GM19328 (cell line): Measurements from ENCODE around the gene PREX1.

Source experiments
- ATAC-seq: cut with Tn5 transposase; IDR thresholded peaks from one replicate; pipeline ENCODE4 v1.9.1; 2021; ENCODE audit warnings: mild to moderate bottlenecking, moderate library complexity; ENCODE audit not compliant: unreplicated experiment

Gene PREX1

DNA sequence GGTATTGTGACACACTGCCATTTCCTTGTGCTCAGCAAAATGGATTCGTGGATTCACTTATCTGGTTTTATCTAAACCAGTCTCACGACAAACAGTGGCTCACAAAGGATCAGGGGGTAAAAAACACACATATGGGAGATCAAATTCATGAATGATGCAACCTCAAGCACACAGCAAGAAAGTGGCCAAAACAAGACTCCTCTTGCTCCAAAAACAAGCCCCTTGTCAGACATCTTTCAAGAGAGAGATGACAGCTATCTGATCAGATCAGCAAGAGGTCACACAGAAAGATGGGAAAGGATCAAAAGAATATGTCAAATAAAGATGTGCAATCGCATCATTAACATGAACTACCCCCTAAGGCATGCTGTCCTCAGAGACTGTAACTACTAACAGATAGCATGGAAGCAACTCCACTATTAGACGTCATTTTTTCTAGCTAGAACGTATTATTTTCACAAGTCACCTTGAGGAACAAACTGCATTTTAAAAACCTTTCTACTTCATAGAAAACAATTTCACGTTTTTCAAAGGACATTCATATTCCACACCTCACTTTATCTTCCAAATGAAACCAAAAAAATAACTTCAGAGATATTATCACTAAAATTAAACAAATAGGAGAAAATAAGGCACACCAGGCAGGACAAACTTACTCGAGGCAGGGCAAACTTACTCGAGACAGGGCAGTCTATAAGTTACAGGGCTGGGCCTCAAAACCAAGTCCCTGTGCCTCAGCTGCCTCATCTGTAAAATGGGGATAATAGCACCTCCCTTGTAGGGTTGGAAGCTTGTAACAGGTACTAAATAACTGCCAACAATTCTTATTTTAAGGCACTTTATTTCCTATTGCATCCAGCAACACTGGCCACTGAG lies 122.3 kb downstream of the PREX1 start:
- no peak for ATAC-seq

DNA sequence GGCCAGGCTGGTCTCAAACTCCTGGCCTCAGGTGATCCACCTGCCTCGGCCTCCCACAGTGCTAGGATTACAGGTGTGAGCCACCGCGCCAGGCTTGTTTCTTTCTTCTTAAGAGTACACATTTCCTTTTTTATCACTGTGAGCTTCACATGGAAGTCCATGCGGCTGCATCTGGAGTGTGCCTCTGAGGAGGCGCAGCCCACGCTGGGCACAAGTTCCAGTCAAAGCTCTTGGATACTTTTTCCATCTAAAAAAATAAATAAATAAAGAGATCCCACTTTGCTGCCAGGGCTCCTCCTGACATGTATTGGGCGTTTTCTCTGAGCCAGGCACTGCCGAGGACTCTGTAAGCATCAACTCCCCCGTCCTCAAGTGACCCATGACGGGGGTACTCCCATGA lies 123.0 kb downstream of the PREX1 start:
- no peak for ATAC-seq

DNA sequence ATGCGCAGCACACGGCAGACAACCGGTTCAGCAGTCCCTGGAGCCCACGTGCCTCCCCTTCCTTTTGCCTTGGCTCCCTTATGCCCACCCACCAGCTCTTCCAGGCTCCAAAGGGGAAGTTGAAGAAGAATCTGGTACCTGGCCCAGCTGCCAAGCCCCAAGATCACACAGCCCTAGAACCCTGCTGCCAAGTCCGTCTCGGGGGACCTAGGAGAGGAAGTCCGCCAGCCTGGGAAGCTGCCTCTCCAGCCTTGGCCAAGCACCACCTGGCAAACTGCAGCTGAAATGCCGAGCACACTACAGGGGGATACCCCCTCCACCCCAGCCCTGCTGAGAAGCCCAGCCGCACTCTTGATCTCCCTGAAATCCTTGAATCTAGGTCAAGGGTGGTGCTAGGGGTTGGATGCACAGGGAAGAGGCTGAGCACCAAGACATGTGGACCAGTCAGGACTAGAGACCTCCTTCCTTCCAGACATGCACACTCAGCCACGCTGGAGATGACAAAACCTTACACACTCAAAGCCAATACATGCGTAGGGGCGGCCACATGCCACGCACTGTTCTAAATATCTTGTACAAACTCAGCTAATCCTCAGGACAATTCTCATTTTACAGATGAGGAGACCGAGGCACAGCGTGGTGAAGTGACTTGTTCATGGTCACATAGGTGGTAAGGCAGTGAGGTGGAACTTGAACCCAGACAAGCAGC lies 124.1 kb downstream of the PREX1 start:
- ATAC-seq, result no peak

DNA sequence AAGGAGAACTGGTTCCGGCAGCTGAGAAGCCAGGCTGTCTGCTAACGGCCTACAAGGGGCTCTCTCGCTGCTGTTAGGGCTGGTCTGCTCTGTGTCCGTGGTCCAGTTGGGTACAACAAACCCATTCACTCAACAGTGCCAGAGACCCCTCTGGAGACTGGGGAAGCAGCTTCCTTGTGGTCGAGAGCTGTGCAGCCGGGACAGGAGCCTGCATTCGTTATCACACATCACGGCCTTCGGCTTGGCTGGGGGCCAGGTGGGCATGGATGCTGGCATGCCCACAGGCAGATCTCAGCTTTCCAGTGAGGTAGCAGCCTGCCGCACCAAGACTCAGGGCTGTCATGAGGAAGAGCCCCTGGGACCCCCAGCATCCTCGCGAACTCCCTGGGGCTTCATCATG lies 124.7 kb downstream of the PREX1 start:
- ATAC-seq, result no peak

DNA sequence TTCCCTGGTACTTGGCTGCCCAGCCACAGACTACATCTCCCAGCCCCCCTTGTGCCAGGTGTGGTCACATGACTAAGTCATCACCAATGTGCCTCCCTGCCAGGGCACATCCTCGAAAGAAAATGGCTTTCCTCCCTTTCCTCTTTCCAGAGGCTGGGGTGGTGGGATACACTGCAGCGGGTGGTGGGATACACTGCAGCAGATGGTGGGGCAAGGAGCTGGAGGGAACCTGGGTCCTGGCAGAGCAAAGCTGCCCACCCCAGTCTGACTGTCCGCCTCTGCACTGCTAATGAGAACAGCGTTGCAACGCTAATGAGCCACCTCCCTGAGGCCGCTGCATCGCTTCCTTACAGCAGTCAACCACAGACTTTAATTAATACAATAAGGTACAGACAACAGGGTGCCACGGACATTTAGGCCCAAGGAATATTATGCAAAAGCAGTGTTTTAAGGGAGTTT lies 125.3 kb downstream of the PREX1 start:
- no peak for ATAC-seq

DNA sequence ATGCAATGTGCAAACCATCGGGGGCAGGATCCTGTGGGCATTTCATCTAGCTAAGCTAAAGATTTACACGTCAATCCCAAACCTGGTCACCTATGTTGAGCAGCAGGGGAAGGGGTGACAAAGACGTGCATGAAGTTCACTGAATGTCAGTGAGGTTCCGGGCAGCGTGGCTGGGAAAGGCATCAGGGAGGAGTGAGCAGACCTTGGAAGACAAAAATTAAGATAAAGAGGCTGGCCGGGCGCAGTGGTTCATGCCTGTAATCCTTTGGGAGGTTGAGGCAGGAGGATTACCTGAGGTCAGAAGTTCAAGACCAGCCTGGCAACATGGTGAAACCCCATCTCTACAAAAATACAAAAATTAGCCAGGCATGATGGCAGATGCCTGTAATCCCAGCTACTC lies 126.1 kb downstream of the PREX1 start:
- ATAC-seq, result no peak

DNA sequence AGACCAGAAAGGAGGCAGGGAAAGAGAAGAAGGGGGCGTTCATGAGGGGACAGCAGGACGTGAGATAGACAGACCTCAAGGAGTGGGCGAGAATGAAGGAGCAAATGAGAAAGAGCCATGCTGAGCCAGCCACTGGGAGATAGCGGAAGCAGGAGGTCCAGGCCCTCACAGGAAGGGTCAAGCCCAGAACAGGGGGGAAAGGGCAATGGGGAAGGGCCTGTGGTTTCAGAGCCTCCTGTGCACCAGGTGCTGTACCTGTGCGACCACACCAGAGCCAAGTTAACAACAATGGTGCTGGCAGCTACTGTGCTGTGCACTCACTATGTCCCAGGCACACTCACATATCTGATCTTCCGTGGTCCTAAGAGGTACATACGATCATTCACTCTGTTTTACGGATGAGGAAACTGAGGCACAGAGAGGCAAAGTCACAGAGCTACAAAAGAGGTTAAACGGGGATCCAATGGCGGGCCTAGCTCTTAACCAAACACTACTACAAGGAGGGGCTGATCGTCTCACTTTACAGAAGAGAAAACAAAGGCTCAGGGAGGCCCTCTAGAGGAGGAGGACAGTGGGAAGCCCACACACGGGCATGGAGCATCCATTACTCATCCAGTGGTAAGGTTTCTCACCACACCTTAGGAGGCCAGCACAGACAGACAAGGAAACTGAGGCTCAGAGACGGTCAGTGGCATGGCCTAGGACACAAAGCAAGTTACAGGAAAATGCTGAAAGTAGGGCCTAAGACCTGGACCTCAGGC lies 129.1 kb downstream of the PREX1 start:
- no peak for ATAC-seq

DNA sequence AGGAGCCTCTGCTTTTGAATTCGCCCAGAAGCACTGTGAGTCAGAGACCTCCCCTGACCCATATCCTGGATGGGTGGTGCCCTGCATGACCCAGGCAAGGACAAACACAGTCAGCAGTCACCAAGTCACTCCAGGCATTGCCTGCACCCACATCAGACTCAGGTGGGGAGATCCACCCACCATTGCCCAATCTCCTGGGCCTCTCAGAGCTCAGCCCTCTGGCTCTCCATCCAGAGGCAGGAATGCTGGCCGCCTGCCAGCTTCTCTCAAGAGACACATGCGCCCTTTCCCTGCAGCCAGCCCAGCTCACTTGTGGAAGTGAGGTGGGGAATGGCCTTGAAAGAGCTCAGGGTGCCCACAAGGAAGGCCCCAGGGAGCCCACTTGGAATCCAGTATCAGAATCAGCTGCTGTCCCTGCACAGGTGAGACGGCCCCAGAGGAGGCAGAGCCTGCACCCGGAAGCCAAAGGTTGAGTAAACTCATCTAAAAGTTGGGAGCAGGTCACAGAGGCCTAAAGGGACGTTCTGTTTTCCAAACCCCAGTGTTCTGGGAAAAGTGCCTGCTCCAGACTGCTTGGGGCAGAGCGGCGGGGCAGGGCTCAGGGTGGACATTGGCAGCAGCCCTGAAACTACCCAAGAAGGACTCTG lies 129.8 kb downstream of the PREX1 start:
- no peak for ATAC-seq

DNA sequence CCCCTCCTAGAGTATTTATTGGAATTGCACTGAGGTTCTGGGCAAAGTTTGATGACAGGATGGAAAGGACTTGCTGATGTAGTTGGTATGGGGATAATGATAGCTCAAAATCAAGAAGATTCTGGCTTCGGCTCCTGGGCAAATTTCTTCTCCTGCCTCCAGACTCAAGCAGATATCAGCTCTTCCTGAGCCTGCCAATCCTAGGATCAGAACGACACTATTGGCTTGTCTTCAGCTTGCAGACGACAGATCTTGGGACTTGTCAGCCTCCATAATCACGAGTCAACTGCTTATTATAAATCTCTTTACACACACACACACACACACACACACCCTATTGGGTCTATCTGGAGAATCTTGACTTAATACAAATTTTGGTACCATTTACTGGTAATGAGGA lies 131.1 kb downstream of the PREX1 start:
- ATAC-seq, result no peak

DNA sequence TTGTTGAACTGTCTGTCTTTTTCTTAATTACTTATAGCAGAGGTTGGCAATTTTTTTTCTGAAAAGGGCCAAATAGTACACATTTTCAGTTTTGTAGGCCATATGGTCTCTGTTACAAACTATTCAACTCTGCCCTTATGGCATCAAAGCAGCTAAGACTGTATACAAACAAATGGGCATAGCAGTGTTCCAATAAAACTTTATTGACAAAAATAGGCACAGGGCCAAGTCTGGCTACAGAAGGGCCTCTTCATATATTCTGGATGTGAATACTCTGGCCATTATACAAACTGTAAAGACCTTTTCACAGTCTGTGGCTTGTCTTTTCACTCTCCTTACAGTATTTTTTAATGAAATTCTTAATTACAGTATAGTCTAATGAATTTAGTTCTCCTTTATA lies 132.1 kb downstream of the PREX1 start:
- ATAC-seq, result no peak

DNA sequence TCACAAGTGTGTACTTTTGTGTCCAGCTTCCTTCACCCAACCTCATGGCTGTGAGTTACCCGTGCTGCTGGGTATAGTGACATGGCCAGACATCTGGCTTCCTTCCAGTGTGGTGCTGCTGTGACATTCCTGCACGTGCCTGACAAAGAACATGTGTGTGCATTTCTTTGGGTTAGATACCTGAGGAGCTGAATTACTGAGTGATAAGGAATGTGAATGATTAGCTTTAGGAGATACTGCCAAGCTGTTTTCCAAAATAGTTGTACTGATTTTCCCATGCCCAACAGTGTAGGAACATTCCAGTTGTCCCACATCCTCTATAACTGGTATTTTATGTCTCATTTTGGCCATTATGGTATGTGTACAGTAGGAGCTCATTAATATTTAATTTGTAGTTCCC lies 132.5 kb downstream of the PREX1 start:
- no peak for ATAC-seq

DNA sequence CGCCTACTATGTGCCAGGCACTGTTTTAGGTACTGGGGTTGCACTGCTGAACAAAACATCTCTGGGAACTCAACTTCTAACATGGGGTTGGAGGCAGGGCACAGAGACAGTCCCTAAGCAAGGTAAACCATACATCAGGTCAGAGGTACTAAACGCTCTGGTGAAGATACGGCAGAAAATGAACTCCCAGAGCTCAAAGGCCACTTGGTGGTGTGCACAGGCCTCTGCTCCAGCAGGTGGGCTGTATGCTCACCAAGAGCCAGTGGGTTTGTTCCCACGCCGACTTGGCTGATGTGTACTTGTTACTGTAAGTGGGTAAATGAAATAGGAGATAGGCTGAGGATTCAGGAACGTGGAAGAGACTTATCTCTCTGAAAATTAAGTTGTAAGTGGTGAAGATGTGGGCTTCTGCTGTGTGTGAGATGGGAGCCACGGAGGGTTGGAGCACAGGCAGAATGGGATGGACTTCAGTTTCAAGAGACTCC lies 133.4 kb downstream of the PREX1 start:
- no peak for ATAC-seq

DNA sequence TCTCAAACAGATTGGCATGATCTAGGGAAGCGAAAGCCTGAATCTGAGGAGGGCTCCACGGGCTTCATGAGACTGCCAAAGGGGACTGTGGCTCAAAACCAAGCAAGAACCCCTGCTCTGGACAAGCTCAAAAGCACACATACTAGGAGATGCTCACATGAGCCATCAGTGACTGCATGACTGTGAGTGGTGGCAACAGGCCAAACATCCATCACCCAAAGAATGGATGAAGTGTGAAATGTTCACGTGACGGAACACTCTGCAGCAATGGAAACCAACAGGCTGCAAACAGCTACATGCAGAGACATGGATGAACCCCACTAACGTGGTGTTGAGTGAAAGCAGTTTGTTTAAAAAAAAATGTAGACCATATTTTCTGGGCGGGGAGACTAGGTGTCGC lies 136.3 kb downstream of the PREX1 start:
- no peak for ATAC-seq

DNA sequence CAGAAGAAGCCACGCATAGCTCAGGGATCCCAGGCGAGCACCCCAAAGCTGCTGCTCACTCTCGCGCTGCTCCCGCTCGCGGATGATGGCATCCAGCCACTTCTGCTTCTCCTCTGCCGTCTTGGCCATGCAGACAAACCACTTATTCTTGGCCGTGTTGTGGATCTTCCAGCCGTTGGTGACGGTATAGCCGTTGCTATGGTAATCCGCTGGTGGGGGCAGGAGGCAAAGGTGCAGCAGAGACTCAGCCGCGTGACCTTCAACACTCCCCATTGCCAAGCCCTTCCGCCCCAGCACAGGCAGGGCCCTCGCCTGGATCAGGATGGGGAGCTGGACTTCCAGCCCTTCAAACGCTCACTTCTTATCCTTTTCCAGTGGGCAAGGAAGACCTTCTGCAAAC lies 136.9 kb downstream of the PREX1 start:
- no peak for ATAC-seq

DNA sequence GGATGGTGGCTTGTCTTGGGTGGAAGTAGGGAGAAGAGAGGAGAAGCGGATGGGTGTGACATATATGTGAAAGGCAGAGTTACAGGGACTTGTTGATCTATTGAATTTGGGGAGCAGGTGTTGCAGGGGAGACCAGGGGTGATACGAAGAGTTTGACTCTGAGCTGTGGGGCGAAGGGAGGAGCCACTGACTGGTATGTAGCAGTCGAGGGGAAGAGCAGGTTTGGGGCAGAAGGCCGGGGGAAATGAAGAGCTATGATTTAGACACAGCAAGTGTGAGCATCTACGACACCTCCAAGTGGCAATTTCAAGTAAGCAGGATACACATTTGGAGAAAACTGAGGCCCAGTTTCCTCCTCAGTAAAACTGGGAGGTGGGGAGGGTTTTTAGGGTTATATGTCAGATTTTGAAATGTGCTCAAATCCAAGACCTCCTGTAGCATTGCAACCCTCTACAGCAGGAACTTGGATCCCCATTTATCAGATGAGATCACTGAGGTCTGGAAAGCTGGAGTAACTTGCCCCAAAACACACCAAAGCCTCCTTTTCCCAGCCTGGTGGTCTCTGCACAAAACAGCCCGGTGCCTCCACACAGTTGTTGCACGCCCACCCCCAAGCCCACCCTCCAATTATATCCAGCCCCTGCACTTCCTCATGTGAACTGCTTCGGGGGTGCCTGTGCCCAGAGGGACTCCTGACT lies 137.8 kb downstream of the PREX1 start:
- no peak for ATAC-seq

DNA sequence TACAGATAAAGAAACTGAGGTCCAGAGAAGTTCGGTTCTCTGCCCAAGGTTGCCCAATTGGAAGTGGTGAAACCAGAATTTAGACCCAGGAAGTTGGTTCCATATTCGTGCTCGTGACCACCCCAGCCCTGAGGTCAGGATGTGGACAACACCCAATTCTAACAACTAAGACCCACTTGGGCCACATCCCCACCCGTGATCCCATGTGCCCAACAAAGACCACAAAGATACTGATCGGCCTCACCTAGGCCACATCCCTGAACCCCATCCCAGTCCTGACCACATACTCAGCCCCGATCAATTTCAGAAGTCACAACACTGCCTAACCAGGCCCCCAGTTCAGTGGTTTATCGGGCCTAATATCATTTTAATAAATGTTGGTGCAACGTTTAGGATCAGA lies 138.4 kb downstream of the PREX1 start:
- no peak for ATAC-seq

DNA sequence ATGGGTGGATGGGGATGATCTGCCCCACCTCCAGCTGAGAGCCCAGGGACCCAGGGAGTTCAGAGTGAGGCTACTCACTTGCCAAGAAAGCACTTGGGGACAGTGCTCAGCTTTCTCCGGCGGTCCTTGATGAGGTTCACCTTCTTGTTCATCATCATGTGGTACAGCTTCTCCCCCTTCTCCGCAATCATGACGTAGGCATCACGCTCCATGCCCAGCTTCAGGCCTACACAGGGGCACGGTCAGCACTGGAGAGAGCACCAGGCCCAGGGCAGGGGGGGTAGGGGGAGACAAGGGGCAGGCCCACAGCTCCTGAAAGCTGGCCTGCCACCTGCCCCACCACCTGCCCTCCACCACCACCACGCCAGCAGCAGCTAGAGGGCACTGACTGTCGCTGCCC lies 139.2 kb downstream of the PREX1 start:
- no peak for ATAC-seq

DNA sequence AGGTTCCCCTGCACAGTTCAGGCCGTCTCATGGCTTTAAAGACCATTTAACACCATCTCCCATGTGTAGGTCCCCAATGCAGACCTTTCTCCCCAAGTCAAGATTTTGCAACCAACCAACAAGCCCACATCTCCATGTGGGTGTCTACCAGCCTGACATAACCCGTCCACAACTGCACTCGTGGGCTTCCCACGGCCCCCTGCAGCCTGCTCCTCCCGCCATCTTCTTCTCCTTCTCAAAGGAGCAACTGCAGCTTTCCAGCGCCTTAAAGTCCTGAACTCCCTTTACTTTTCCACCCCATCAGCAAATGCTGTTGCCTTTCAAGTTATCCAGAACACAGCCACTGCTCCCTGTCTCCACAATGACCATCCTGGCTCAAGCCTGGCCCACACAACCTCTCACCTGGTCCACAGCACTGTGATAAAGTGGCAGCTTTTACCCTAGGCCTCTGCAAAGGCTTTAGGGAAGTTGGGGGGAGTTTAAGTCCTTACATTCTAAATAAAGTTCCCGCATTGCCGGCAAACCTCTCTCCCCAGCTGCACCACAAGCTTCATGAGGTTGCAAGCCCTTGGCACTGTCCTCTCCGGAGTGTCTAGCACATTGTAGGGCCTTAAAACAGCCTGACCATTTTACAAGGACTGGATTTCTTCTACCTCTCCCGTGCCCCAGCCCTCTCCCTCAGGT lies 140.5 kb downstream of the PREX1 start:
- ATAC-seq, result no peak

DNA sequence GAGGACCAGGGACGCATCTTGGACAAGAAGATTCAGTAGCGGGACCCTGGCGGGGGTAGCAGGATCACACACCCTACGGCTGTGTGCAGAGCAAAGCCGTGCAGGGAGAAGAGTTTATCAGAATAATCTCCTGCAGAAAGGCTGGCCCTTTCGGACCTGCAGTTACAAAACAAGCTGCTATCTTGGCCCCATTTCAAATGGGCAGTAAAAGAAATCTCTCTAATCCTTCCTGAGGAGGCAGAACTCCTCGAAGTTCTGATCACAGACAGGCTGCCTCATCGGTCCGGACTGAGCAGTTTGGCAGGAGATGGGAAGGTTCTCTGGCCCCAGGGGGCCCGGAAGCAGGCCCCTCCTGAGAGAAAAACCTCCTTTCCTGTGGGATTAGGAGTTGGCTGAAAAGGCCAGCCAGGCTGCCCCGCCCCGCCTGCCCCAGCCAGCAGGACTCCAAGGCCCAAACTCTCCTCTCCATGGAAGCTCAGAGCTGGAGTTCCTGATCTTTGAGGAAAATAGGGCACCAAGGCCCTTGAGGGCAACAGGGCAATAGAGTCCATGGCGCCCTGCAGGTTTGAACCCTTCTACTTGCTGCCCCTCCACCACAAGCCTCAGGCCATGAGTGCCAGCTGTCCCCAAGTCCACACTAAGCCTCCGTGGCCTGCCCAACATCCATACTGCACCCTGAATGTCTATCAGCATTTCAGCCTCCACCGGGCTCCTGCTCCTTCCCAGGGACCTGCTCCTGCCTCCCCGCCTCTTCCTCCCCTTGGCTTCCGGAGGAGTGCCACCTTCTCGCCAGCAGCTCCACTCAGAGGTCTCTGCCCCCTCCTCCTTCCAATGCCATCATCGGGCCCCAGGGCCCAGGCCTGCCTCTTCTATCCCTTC lies 141.3 kb downstream of the PREX1 start:
- ATAC-seq, result no peak
